GM19240 (cell line): ENCODE data around the gene TMEM176A.
"Not testable (repeated sequence)": the region's sequence is repeated elsewhere in the genome, so short reads cannot be mapped to it uniquely, and the experiment has no call there.

ENCODE experiments used
- DNase-seq: peaks from one replicate; pipeline ENCODE4 v3.0.0; 2011; ENCODE audit warnings: low spot score; ENCODE audit not compliant: insufficient read length

Gene TMEM176A

DNA sequence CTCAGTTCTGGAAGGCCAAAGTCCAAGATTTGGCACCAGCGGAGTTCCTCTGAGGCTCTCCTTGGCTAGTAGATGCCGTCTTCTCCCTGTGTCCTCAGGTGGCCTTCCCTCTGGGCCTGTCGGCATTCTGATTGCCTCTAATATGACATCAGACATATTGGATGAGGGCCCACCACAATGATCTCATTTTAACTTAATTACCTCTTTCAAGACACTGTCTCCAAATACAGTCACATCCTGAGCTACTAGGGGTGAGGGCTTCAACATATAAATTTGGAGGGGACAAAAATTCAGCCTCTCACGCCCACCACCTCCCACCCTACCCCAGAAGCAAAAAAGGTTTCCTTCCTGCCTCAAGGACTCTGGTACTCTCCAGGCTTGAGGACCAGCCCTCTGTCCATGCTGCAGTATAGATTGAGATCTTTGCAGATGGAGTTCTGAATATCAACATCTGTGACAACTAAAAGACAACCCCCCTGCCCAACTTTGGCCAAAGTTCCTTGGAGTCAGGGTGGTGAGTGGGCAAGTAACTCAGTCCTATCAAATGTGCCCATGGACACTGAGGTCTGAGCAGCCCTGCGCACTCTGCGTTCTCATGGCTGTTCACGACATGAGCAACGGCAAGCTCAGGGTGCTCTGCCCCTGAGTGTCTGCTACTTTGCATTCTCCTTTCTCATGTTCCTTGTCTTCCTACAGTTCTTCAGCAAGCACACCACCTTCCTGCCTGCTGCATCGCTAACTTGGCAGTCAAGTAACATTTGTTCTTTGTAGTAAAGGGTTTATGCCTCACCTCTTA lies 11.9 kb upstream of the TMEM176A start:
- no peak for DNase-seq

GRCh38 chr7:150790416-150791075 lies 10.0 kb upstream of the TMEM176A start:
- no peak for DNase-seq

- DNase-seq, result no peak
Observed at GRCh38 chr7:150791304-150791703, 9.3 kb upstream of the TMEM176A start.

GRCh38 chr7:150791746-150792452 lies 8.7 kb upstream of the TMEM176A start:
- no peak for DNase-seq

- no peak for DNase-seq
Observed at GRCh38 chr7:150793569-150794238, 6.9 kb upstream of the TMEM176A start.

- DNase-seq, result no peak
Observed at GRCh38 chr7:150797661-150798060, 2.9 kb upstream of the TMEM176A start.

GRCh38 chr7:150799156-150799555 lies 1.4 kb upstream of the TMEM176A start:
- DNase-seq, result no peak

DNA sequence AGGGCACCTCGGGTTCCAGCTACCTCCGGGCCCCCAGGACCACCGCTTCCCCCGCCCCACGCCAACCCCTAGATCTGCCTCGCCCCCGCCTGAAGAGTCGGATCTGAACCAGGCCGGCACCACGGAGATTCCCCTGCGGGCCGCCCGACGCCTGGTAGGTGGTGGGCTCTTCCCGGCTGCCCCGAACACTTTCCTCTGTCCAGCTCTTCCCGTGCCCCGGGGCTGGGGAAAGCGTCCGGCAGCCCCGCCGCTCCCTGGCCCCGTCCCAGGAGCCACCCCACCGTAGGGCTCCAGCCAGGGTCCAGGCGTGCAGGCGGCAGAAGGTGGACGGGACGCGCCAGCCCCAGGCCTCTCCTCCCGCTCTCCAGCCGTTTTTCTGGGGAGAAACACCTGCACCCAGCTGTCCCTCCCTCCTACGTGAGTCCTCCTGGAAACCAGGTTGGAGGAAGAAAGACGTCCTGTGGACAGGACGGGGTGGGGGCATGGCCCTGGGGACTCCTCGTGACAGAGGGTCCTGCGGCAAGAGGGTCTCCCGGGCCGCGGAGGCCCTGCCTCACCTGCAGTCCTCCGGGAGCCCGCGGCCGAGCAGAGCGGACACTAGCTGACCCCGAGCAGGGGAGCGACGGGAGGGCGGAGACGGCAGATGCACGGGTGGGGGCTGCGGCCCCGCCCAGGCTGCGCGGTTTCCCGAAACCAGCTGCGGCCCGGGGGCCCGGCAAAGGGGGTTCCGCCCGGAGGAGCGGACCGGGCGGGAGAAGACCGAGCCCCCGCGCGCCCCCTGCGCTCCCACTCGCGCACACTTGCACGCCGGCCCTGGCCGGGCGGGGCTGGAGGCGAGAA lies 608 bp upstream of the TMEM176A start, which contains the start of gene TMEM176B:
Gene TMEM176B (minus strand): TSS at position 624 of the 840 bp plus-strand sequence. CDS start 3,795 bp downstream, outside the sequence.
- DNase-seq, result no peak

GRCh38 chr7:150801242-150801945 lies 825 bp downstream of the TMEM176A start:
- DNase-seq, result no peak

DNA sequence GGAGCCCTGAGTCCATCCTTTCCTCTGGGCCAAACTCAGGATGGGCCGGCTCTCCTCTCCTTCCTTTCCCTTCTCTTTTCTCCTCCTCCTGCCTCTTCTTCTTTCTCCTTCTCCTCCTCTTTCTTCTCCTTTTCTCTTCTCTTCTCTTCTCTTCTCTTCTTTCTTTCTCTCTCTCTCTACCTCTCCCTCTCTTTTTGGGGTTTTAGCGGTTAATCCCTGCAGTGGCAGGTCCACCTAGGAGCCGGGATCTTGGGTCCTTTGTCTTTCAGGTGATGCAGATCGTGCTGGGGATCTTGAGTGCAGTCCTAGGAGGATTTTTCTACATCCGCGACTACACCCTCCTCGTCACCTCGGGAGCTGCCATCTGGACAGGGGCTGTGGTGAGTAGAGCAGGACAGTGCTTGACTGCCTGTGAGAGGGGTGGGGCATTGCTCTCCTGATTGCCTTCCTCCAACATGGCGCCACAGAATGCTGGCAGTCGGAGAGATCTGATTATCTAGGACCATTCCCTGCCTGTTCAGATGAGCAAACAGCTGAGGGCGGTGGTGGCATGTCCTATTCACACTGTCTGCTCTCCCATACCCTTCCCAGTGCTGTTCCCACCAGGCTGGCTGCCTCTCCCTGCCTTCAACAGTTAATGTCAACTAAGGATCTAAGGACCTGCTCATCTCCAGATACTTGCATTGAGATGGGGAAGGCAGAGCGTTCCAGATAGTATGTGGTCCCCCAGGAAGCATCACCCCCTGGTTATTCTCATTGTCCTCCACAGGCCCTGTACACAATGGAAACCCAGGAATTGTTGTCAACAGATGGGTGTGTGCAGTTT lies 1.6 kb downstream of the TMEM176A start:
- DNase-seq, result no peak

GRCh38 chr7:150803161-150803860 lies 2.7 kb downstream of the TMEM176A start:
- no peak for DNase-seq

DNA sequence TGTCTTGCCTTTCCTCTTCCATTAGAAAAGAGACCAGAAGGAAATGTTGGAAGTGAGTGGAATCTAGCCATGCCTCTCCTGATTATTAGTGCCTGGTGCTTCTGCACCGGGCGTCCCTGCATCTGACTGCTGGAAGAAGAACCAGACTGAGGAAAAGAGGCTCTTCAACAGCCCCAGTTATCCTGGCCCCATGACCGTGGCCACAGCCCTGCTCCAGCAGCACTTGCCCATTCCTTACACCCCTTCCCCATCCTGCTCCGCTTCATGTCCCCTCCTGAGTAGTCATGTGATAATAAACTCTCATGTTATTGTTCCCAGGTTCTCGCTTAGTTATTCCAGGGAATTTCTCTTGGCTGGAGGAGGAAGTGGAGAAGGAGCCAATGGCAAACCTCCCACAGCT lies 4.2 kb downstream of the TMEM176A start:
- DNase-seq, result no peak

DNA sequence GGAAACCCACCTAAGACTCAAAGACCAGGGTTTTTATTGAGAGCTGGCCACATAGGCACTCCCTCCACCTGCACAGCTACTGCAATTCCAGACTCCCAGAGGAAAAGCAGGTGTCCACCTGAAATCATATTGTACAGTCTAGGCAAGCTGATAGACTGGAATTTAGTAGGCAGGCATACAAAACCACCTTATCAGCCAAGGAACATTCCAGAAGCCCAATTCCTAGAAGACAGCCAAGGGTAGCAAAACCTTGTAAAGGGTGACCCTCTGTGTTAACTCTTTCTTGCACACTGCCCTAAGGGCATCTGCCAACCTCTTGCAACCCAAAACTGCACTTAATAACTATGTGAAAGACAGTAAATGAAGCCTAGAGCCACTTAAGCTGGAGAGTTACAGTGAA lies 5.3 kb downstream of the TMEM176A start:
- no peak for DNase-seq

DNA sequence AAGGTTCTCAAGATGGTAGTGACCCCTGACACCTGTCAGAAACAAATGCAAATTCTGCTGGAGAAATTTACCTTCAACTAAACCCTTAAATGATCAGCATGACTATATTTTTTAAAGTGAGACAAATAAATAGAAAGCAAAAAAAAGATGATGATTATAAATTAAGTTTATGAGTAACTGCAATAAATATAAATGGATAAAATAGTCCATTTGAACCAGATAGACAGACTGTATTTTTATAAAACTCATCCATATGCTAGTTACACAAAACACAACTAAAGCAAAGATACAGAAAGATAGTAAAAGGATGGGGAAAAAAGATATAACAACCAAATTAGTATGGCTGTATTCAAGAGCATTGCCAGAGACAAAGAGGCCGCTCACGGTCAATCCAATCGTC lies 5.9 kb downstream of the TMEM176A start:
- DNase-seq, result no peak

- DNase-seq, result no peak
Observed at GRCh38 chr7:150806863-150807262, 6.3 kb downstream of the TMEM176A start.

DNA sequence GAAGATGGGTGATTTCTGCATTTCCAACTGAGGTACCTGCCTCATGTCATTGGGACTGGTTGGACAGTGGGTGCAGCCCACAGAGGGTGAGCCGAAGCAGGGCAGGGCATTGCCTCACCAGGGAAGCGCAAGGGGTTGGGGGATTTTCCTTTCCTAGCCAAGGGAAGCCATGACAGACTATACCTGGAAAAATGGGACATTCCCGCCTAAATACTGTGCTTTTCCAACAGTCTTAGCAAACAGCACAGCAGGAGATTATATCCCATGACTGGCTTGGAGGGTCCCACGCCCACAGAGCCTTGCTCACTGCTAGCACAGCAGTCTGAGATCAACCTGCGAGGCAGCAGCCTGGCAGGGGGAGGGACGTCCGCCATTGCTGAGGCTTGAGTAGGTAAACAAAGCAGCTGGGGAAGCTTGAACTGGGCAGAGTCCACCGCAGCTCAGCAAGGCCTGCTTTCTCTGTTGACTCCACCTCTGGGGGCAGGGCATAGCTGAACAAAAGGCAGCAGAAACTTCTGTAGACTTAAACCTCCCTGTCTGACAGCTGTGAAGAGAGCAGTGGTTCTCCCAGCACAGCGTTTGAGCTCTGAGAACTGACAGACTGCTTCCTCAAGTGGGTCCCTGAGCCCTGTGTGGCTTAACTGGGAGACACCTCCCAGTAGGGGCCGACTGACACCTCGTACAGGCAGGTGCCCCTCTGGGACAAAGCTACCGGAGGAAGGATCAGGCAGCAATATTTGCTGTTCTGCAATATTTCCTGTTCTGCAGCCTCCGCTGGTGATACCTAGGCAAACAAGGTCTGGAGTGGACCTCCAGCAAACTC lies 7.3 kb downstream of the TMEM176A start:
- not testable (repeated sequence) for DNase-seq

DNA sequence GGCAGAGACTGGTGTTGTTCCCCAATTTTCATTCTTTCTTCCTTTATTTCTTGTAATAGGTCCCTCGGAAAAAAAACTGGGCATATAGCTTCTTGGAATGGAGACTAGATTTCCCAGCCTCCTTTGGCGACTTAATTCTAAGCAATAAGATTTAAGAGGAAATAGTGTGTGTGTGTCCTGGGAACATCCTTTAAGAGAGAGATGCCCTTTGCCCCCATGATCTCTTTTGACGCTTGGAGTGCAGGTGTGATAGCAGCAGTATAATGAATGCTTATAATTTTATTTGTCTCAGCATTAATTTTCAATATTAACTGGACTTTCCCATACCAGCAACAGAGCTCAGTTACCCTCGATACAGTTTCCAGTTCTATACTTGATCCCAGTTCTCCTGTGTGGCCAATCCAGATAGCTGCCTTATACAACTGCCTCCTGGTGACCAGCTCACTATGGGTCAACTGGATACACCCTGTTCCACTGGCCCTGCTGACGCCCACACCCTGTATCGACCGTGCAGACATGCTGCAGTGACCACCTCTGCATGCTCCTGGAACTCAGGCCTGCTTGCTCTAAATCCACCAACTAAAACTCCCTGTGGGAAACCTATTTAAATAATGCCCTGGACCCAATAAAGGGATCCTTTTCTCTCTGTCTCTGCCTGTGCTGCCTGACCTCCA lies 13.9 kb downstream of the TMEM176A start:
- DNase-seq, result no peak
